ENCODE measurements around the gene PTOV1.

PTOV1 gene

GRCh38 chr19:49873129-49873521 is 22.2 kb downstream of the PTOV1 start:
- no peak for TF ChIP-seq CTCF (IDR thresholded peaks at IDR 0.05)

- TF ChIP-seq CTCF (IDR thresholded peaks at IDR 0.05) = no peak
These were observed 22.9 kb downstream of the PTOV1 start for GRCh38 chr19:49873834-49874233.

GRCh38 chr19:49874503-49875157 is 23.7 kb downstream of the PTOV1 start:
- TF ChIP-seq CTCF (IDR thresholded peaks at IDR 0.05) = no peak

DNA sequence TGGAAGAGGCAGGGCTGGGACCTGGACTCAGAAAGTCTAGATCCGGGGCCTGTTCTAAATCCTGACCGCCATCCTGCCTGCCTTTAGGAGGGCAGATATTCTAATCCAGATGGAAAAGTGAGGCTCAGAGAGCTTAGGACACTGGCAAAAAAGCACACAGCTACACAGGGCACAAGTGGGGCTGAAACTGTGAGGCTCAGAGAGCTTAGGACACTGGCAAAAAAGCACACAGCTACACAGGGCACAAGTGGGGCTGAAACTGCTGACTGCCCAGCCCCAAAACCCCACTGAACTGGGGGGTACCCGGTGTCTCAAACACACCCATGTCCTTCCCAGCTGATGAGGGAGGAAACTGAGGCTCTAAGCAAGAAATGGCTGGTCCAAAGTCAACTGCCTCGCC is 24.2 kb downstream of the PTOV1 start:
- no peak for TF ChIP-seq CTCF (IDR thresholded peaks at IDR 0.05)

- no peak for TF ChIP-seq CTCF (IDR thresholded peaks at IDR 0.05)
These were observed 25.0 kb downstream of the PTOV1 start for GRCh38 chr19:49875857-49876421.

GRCh38 chr19:49876422-49877019 is 25.6 kb downstream of the PTOV1 start:
- TF ChIP-seq CTCF (IDR thresholded peaks at IDR 0.05) = no peak

GRCh38 chr19:49877020-49877878 is 26.3 kb downstream of the PTOV1 start, which contains the start of the genes AKT1S1 and TBC1D17:
TSS of gene AKT1S1 (minus strand) at chr19:49877355. CDS start at chr19:49873295, 4,060 bp downstream.
TSS of gene TBC1D17 (plus strand) at chr19:49877702. CDS start at chr19:49877724, 22 bp downstream.
- no peak for TF ChIP-seq CTCF (IDR thresholded peaks at IDR 0.05)

Measured in LNCAP (cell line).